Breast epithelium (tissue), 4 donors: ENCODE data around the gene EPHA5. TPM values are rescaled to one million over a fixed set of nuclear protein-coding genes. Genes with fewer than 3 reads are reported as not detected.

Source experiments
- DNase-seq, 2 donors: peaks; one replicate each; pipeline ENCODE4 v3.0.0-alpha.2; 2019; ENCODE audit warnings: low spot score in 2 of 2
- H3K27ac ChIP-seq, 2 donors: fragments of 200-600 bp; sonication (generic) in 1 of 2; one replicate each; pipeline ENCODE4 v1.5.1; 2016 to 2019; ENCODE audit warnings: mild to moderate bottlenecking in 1 of 2
- H3K27me3 ChIP-seq, 2 donors: fragments of 200-600 bp; sonication (generic) in 1 of 2; one replicate each; pipeline versions ENCODE4 v1.5.1 to v1.6.0; 2017 to 2019; ENCODE audit warnings: control low read depth in 1 of 2, mild to moderate bottlenecking in 1 of 2
- H3K36me3 ChIP-seq: fragments of 200-600 bp; one replicate; pipeline ENCODE4 v1.5.1; 2019
- H3K4me1 ChIP-seq, 2 donors: fragments of 200-600 bp; sonication (generic); one replicate each; pipeline ENCODE4 v1.5.1; 2016 to 2019; ENCODE audit warnings: control low read depth in 1 of 2
- H3K4me3 ChIP-seq, 3 donors: fragments of 200-600 bp; sonication (generic); 1 replicate in 2 of 3; 2 replicates in 1 of 3; pipeline ENCODE4 v1.5.1; 2016 to 2019; ENCODE audit warnings: mild to moderate bottlenecking in 3 of 3, moderate library complexity in 2 of 3
- H3K9me3 ChIP-seq, 2 donors: fragments of 200-600 bp; sonication (generic) in 1 of 2; one replicate each; pipeline ENCODE4 v1.5.1; 2016 to 2019; ENCODE audit warnings: control low read depth in 1 of 2
- CTCF ChIP-seq, 3 donors: fragments of 450-650 bp; IDR thresholded peaks; one replicate each; pipeline ENCODE4 v1.5.1; 2016 to 2017; ENCODE audit warnings: antibody characterized with exemption in 3 of 3, mild to moderate bottlenecking in 3 of 3, moderate library complexity in 3 of 3
- POLR2A ChIP-seq: fragments of 450-650 bp; IDR thresholded peaks from one replicate; pipeline ENCODE4 v1.6.1; 2016; ENCODE audit warnings: antibody characterized with exemption, mild to moderate bottlenecking, moderate library complexity
- POLR2AphosphoS5 ChIP-seq, 3 donors: sonication (generic); formaldehyde crosslinking; IDR thresholded peaks; one replicate each; pipeline ENCODE4 v1.6.1; 2017; ENCODE audit warnings: antibody characterized with exemption in 3 of 3
- intact Hi-C: fragments of 100-400 bp; cut with DNase I; formaldehyde crosslinking; loops from one replicate; pipeline ENCODE4 v1.15.1; 2023; ENCODE audit warnings: low total_unique reads
- total RNA-seq, 3 donors: library from RNA; depleted of rRNA; stranded (reverse); fragments of >200 nt; gene quantifications; one replicate each; pipeline ENCODE4 v1.1.0, GENCODE V29; 2016

Gene EPHA5
- total RNA-seq, 3 donors from 2014 or later = 0.16 to 0.29 TPM; not detected in 1

- no peak for DNase-seq
- Histone ChIP-seq H3K27me3 (no peaks in the 10 kb centered on the region), H3K4me1 (no peaks in the 10 kb centered on the region), H3K36me3 (no peaks in the 10 kb centered on the region), H3K4me3 (no peak overlapping the region), H3K27ac (no peak overlapping the region), H3K9me3 (no peaks in the 10 kb centered on the region)
- TF ChIP-seq POLR2A (no peak), POLR2AphosphoS5 (IDR thresholded peaks at IDR 0.05) (no peak), CTCF (IDR thresholded peaks at IDR 0.05) (no peak)
- intact Hi-C loops = no loop called here
Observed at GRCh38 chr4:65552057-65552456, 118.2 kb downstream of the EPHA5 start.

GRCh38 chr4:65550500-65550899, 119.8 kb downstream of the EPHA5 start:
- no peaks in the 10 kb centered on the region for H3K27me3 ChIP-seq
- no peaks in the 10 kb centered on the region for H3K4me1 ChIP-seq
- H3K27ac ChIP-seq = no peak overlapping the region
- DNase-seq = no peak
- intact Hi-C loops = no loop called here
- H3K4me3 ChIP-seq = no peak overlapping the region
- H3K36me3 ChIP-seq = no peaks in the 10 kb centered on the region
- TF ChIP-seq POLR2AphosphoS5 (IDR thresholded peaks at IDR 0.05) = no peak
- TF ChIP-seq CTCF (IDR thresholded peaks at IDR 0.05) = no peak
- TF ChIP-seq POLR2A = no peak
- H3K9me3 ChIP-seq = no peaks in the 10 kb centered on the region

- H3K36me3 ChIP-seq = no peaks in the 10 kb centered on the region
- peaks cover 0 to 8% of the 10 kb centered on the region in 2 donors for H3K9me3 ChIP-seq
- H3K4me3 ChIP-seq = no peak overlapping the region
- H3K27me3 ChIP-seq = no peaks in the 10 kb centered on the region
- DNase-seq = no peak
- H3K4me1 ChIP-seq = no peaks in the 10 kb centered on the region
- H3K27ac ChIP-seq = no peak overlapping the region
- no peak for TF ChIP-seq CTCF (IDR thresholded peaks at IDR 0.05)
- TF ChIP-seq POLR2A = no peak
- no peak for TF ChIP-seq POLR2AphosphoS5 (IDR thresholded peaks at IDR 0.05)
- intact Hi-C loops = no loop called here
Observed at GRCh38 chr4:65546882-65547416, 123.3 kb downstream of the EPHA5 start.

GRCh38 chr4:65538571-65538970, 131.7 kb downstream of the EPHA5 start:
- TF ChIP-seq CTCF (IDR thresholded peaks at IDR 0.05) (no peak), POLR2AphosphoS5 (IDR thresholded peaks at IDR 0.05) (no peak), POLR2A (no peak)
- Histone ChIP-seq H3K4me1 (no peaks in the 10 kb centered on the region), H3K36me3 (no peaks in the 10 kb centered on the region), H3K27ac (no peak overlapping the region), H3K27me3 (no peaks in the 10 kb centered on the region), H3K4me3 (no peak overlapping the region), H3K9me3 (peaks cover 0 to 1% of the 10 kb centered on the region in 2 donors)
- DNase-seq = no peak
- intact Hi-C loops = no loop called here

GRCh38 chr4:65535113-65535512, 135.2 kb downstream of the EPHA5 start:
- TF ChIP-seq CTCF (IDR thresholded peaks at IDR 0.05) (no peak), POLR2AphosphoS5 (IDR thresholded peaks at IDR 0.05) (no peak), POLR2A (no peak)
- no peak overlapping the region for H3K4me3 ChIP-seq
- no peaks in the 10 kb centered on the region for H3K4me1 ChIP-seq
- DNase-seq = no peak
- H3K9me3 ChIP-seq = no peaks in the 10 kb centered on the region
- H3K36me3 ChIP-seq = no peaks in the 10 kb centered on the region
- no peaks in the 10 kb centered on the region for H3K27me3 ChIP-seq
- no peak overlapping the region for H3K27ac ChIP-seq
- intact Hi-C loops = no loop called here
